DOHH2 (cell line): Measurements from ENCODE around the gene MAPK4.

Source experiments
- CTCF ChIP-seq: fragments of 200-600 bp; sonication (generic); IDR thresholded peaks from one replicate; pipeline ENCODE4 v1.5.1; 2014; ENCODE audit warnings: antibody characterized with exemption, mild to moderate bottlenecking, low read depth, low read length; ENCODE audit not compliant: poor library complexity, severe bottlenecking
- EZH2phosphoT487 ChIP-seq: fragments of 200-600 bp; sonication (generic); IDR thresholded peaks from 2 replicates; pipeline ENCODE4 v1.6.1; 2017; ENCODE audit warnings: borderline replicate concordance, mild to moderate bottlenecking, antibody characterized with exemption, low read length, moderate library complexity, mixed read lengths

- no peak for TF ChIP-seq CTCF
- TF ChIP-seq EZH2phosphoT487, result no peak
Observed at GRCh38 chr18:50616484-50617048, 56.7 kb downstream of the MAPK4 start.
